Endothelial cell of umbilical vein (primary cell): Measurements from ENCODE around the gene PARD6G. TPM values are rescaled to one million over a fixed set of nuclear protein-coding genes. Genes with fewer than 3 reads are reported as not detected.

Source experiments
- BruUV-seq: library from RNA; stranded (reverse); fragments of 400-500 nt; replicated peaks from 2 replicates; lab custom pipeline; 2021; lab: Mats Ljungman, UMichigan
- CTCF ChIA-PET: fragments of 300-600, 350-600 bp; sonication (Branson Sonifier 250); formaldehyde crosslinking; loops from one replicate; lab custom pipeline; 2021; ENCODE audit warnings: antibody characterized with exemption, inconsistent platforms; lab: Charles Lee
- POLR2A ChIA-PET: fragments of 300-600, 350-600 bp; sonication (Branson Sonifier 250); formaldehyde crosslinking; loops from one replicate; lab custom pipeline; 2021; ENCODE audit warnings: antibody characterized with exemption, inconsistent platforms; lab: Charles Lee
- DNase-seq: peaks from one replicate; pipeline ENCODE4 v3.0.0-alpha.2; 2011; ENCODE audit warnings: low read depth, low spot score
- FAIRE-seq: peaks from 2 replicates; lab custom pipeline; 2011; peaks lifted over from hg19 to GRCh38; lab: Jason Lieb, UNC
- H2AFZ ChIP-seq: 2 replicates; pipeline ENCODE4 v1.6.0; 2012; ENCODE audit warnings: low read depth, low read length, control low read depth, inconsistent platforms
- H3K27ac ChIP-seq: 2 replicates; pipeline ENCODE4 v1.5.1; 2011; ENCODE audit warnings: low read depth, mild to moderate bottlenecking, control low read depth, low read length, moderate library complexity; ENCODE audit not compliant: insufficient read depth
- H3K27me3 ChIP-seq, 2 experiments: 2 replicates each; pipeline versions ENCODE4 v1.6.0 to v1.6.1; 2011; ENCODE audit warnings: low read length in 2 of 2, mixed read lengths in 1 of 2; ENCODE audit not compliant: control insufficient read depth in 2 of 2, insufficient read depth in 2 of 2
- H3K36me3 ChIP-seq, 2 experiments: 2 replicates in 1 of 2; 3 replicates in 1 of 2; pipeline ENCODE4 v1.5.1; 2011; ENCODE audit warnings: low read length in 2 of 2, mild to moderate bottlenecking in 1 of 2, moderate library complexity in 1 of 2; ENCODE audit not compliant: control insufficient read depth in 2 of 2, insufficient read depth in 2 of 2; ENCODE audit errors: extremely low read depth in 1 of 2
- H3K4me1 ChIP-seq: 3 replicates; pipeline ENCODE4 v1.5.1; 2011; ENCODE audit warnings: mild to moderate bottlenecking, low read length; ENCODE audit not compliant: control insufficient read depth, insufficient read depth; ENCODE audit errors: extremely low read depth
- H3K4me2 ChIP-seq: 2 replicates; pipeline ENCODE4 v1.6.1; 2011; ENCODE audit warnings: low read length, control low read depth, mixed read lengths; ENCODE audit not compliant: insufficient read depth
- H3K4me3 ChIP-seq, 3 experiments: fragments of 200-600 bp in 1 of 3; sonication (generic), shearing (Covaris generic) in 1 of 3; replicated peaks in 1 of 3; 2 replicates each; pipeline ENCODE4 v1.5.1; 2011 to 2016; ENCODE audit warnings: control low read depth in 3 of 3, low read length in 3 of 3, mild to moderate bottlenecking in 2 of 3, inconsistent platforms in 1 of 3, low read depth in 1 of 3, moderate library complexity in 1 of 3; ENCODE audit not compliant: insufficient read depth in 1 of 3
- H3K79me2 ChIP-seq: 2 replicates; pipeline ENCODE4 v1.6.0; 2012; ENCODE audit warnings: low read length, inconsistent platforms; ENCODE audit not compliant: control insufficient read depth, insufficient read depth
- H3K9ac ChIP-seq: replicated peaks from 2 replicates; pipeline ENCODE3; 2011; ENCODE audit warnings: low read length, control low read depth; ENCODE audit not compliant: insufficient read depth; ENCODE audit errors: extremely low read depth
- H3K9me1 ChIP-seq: replicated peaks from 3 replicates; pipeline ENCODE4 v1.6.0; 2011; ENCODE audit warnings: mild to moderate bottlenecking, low read length; ENCODE audit not compliant: control insufficient read depth, insufficient read depth; ENCODE audit errors: extremely low read depth
- H3K9me3 ChIP-seq: replicated peaks from 2 replicates; pipeline ENCODE4 v1.5.1; 2012; ENCODE audit warnings: low read length, inconsistent platforms; ENCODE audit not compliant: control insufficient read depth, insufficient read depth
- H4K20me1 ChIP-seq: replicated peaks from 2 replicates; pipeline ENCODE3; 2011; ENCODE audit warnings: mild to moderate bottlenecking, low read length; ENCODE audit not compliant: control insufficient read depth, insufficient read depth; ENCODE audit errors: extremely low read depth
- EZH2 ChIP-seq: IDR thresholded peaks from 2 replicates; pipeline ENCODE4 v1.6.1; 2012; ENCODE audit warnings: borderline replicate concordance, low read depth, mild to moderate bottlenecking, moderate library complexity, low read length, inconsistent platforms; ENCODE audit not compliant: severe bottlenecking
- FOS ChIP-seq: IDR thresholded peaks from 2 replicates; pipeline ENCODE4 v1.6.1; 2011; ENCODE audit warnings: mild to moderate bottlenecking, low read length, moderate library complexity, borderline replicate concordance; ENCODE audit not compliant: insufficient read depth
- GATA2 ChIP-seq: IDR thresholded peaks from 2 replicates; pipeline ENCODE4 v1.7.0; 2011; ENCODE audit warnings: low read depth, mild to moderate bottlenecking, moderate library complexity, mixed read lengths, low read length; ENCODE audit not compliant: insufficient read length, insufficient read depth
- JUN ChIP-seq: IDR thresholded peaks from 2 replicates; pipeline ENCODE4 v1.6.1; 2011; ENCODE audit warnings: borderline replicate concordance, low read depth; ENCODE audit not compliant: insufficient read length, insufficient read depth
- MAX ChIP-seq: IDR thresholded peaks from 2 replicates; pipeline ENCODE4 v1.6.1; 2011; ENCODE audit not compliant: insufficient read depth, insufficient read length
- MYC ChIP-seq: IDR thresholded peaks from one replicate; pipeline ENCODE4 v1.6.1; 2011; ENCODE audit warnings: mild to moderate bottlenecking, low read depth, low read length
- POLR2AphosphoS5 ChIP-seq: IDR thresholded peaks from 2 replicates; pipeline ENCODE4 v1.6.1; 2012; ENCODE audit warnings: low read depth, mild to moderate bottlenecking, control low read depth, low read length, moderate library complexity; ENCODE audit not compliant: insufficient read depth
- dilution Hi-C: fragments of 300-500 bp; cut with MboI; formaldehyde crosslinking; loops from one replicate; pipeline ENCODE4 v1.15.0; 2019; ENCODE audit warnings: low sequenced_read_pairs; ENCODE audit not compliant: extremely low pct_ligation_motif_present
- intact Hi-C: fragments of 100-400 bp; cut with micrococcal nuclease; formaldehyde crosslinking; loops from one replicate; pipeline ENCODE4 v1.10.0; 2022
- polyA plus RNA-seq, 4 experiments: library from polyadenylated mRNA; depleted of rRNA in 3 of 4; stranded (reverse) in 3 of 4; unstranded in 1 of 4; fragments of >200 nt; gene quantifications; 2 replicates each; pipeline versions ENCODE4 v1.2.1 to v1.2.3, GENCODE V29; 2011 to 2012; ENCODE audit warnings: missing spikeins in 1 of 4
- total RNA-seq: library from RNA; stranded (reverse); gene quantifications from 2 replicates; pipeline ENCODE4 v1.2.3, GENCODE V29; 2021
- TF ChIP-seq, protein P1 (sequence below), 2 donors: IDR thresholded peaks; 1 replicate in 1 of 2; 2 replicates in 1 of 2; pipeline ENCODE4 v1.5.1; 2011; ENCODE audit warnings: low read length in 2 of 2, mild to moderate bottlenecking in 2 of 2, moderate library complexity in 2 of 2, control low read depth in 1 of 2, inconsistent platforms in 1 of 2, low read depth in 1 of 2; ENCODE audit not compliant: insufficient read depth in 1 of 2; ENCODE audit errors: extremely low read depth in 1 of 2

PARD6G gene
- total and polyA plus RNA-seq, 2 donors (not counting 3 experiments of a cell fraction or from before 2014, with no cell fraction given), result 1.2 to 1.8 TPM

- no peaks in the 10 kb centered on the region for H3K4me1 ChIP-seq
- H3K4me2 ChIP-seq, result no peak overlapping the region
- peaks cover 12 to 28% of the 10 kb centered on the region in 2 experiments for H3K36me3 ChIP-seq
- no peaks in the 10 kb centered on the region for H4K20me1 ChIP-seq
- no peak for FAIRE-seq
- DNase-seq, result no peak
- intact Hi-C loops (no loop called here), dilution Hi-C loops (no loop called here)
- H3K27ac ChIP-seq, result no peak overlapping the region
- no peak overlapping the region for H2AFZ ChIP-seq
- ChIA-PET POLR2A (no interaction called here), CTCF (interaction anchor here (0.7 kb wide), 1 partner anchor 23 kb away, joined by 3 read pairs; no protein-coding TSS in a partner anchor)
- H3K79me2 ChIP-seq, result peaks cover 7% of the 10 kb centered on the region
- BruUV-seq, result no TSS peak
- H3K27me3 ChIP-seq, result no peaks in the 10 kb centered on the region
- H3K4me3 ChIP-seq, result no peak overlapping the region
- H3K9ac ChIP-seq, result no peak overlapping the region
- H3K9me3 ChIP-seq, result no peaks in the 10 kb centered on the region
- no peak for TF ChIP-seq POLR2AphosphoS5
- TF ChIP-seq, protein P1, sequence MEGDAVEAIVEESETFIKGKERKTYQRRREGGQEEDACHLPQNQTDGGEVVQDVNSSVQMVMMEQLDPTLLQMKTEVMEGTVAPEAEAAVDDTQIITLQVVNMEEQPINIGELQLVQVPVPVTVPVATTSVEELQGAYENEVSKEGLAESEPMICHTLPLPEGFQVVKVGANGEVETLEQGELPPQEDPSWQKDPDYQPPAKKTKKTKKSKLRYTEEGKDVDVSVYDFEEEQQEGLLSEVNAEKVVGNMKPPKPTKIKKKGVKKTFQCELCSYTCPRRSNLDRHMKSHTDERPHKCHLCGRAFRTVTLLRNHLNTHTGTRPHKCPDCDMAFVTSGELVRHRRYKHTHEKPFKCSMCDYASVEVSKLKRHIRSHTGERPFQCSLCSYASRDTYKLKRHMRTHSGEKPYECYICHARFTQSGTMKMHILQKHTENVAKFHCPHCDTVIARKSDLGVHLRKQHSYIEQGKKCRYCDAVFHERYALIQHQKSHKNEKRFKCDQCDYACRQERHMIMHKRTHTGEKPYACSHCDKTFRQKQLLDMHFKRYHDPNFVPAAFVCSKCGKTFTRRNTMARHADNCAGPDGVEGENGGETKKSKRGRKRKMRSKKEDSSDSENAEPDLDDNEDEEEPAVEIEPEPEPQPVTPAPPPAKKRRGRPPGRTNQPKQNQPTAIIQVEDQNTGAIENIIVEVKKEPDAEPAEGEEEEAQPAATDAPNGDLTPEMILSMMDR (IDR thresholded peaks at IDR 0.05; ENCODE audit: extremely low read depth in 1 of 2, insufficient read depth in 1 of 2, low read depth in 1 of 2, low read length in 2 of 2), result no peak
- TF ChIP-seq FOS, result no peak
- no peak for TF ChIP-seq EZH2
- TF ChIP-seq MAX, result no peak
- TF ChIP-seq MYC, result no peak
- TF ChIP-seq JUN, result no peak
- TF ChIP-seq GATA2, result no peak
- H3K9me1 ChIP-seq, result no peaks in the 10 kb centered on the region
These were observed 110.2 kb downstream of the PARD6G start for GRCh38 chr18:80137137-80137536.
